ENCODE data around the gene TMEM266.

DNA sequence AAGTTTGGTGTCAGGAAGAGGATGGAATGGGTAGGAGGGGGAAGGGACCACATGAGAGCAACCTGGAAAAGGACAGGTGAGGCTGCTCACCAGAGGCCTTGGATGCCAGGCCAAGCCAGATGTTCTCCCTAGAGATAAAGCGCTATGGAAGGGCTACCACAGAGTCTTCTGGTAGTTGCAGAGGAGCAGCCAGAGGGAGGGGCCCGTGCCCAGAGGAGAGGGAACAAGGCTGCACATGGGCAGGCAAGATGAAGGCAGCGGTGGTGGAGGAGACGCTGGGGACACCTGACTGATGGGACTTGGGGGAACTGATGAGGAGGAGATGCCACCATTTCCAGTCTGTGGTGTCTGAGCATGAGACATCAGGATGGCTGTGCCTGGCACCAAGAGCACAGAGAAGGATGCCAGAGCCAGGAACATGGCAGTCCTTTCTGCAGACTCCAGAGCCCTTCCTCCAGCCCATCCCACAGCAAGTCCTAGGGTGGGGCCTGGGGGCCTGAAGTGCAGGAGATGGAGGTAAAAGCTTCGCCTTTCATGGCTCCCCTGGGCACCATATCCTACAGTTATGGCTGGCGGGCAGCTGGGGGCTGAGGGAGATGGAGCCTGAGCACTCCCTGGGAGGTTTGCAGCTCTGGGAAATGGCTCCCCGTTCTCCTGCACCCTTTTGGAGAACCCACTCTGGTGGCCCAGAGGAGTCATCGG, 148.4 kb downstream of the TMEM266 start:
- no peak for TF ChIP-seq EZH2 (IDR thresholded peaks at IDR 0.05)
- TF ChIP-seq POLR2AphosphoS5 (IDR thresholded peaks at IDR 0.05; ENCODE audit: borderline replicate concordance, low read depth, low read length) = no peak
- TF ChIP-seq FOXP2 (optimal IDR thresholded peaks at IDR 0.05; ENCODE audit: control extremely low read depth, extremely low read length, insufficient read depth) = no peak
